ENCODE data around the gene ASB7. TPM values are rescaled to one million over a fixed set of nuclear protein-coding genes. Genes with fewer than 3 reads are reported as not detected.
A peak's percentile ranks its signal among the peaks of the same experiment; 100 is the strongest.

Gene ASB7
- total RNA-seq, 1 donor from 2014 or later = 17.3 TPM

- Histone ChIP-seq H3K27me3 (ENCODE audit: control insufficient read depth, insufficient read depth, low read length) (no peaks in the 10 kb centered on the region), H3K36me3 (ENCODE audit: control insufficient read depth, insufficient read depth, low read length) (no peaks in the 10 kb centered on the region), H3K4me3 (ENCODE audit: low read depth, low read length) (no peak overlapping the region)
- TF ChIP-seq CTCF (IDR thresholded peaks at IDR 0.05; ENCODE audit: insufficient read depth, low read length, poor library complexity, severe bottlenecking) = no peak
- no peak for DNase-seq (ENCODE audit: low read depth)
These were observed 84.5 kb downstream of the ASB7 start for GRCh38 chr15:100686725-100687473.

- H3K4me3 ChIP-seq (ENCODE audit: low read depth, low read length) = no peak overlapping the region
- no peak for TF ChIP-seq CTCF (IDR thresholded peaks at IDR 0.05; ENCODE audit: insufficient read depth, low read length, poor library complexity, severe bottlenecking)
- peak; percentile 28 for DNase-seq (ENCODE audit: low read depth)
These were observed 85.3 kb downstream of the ASB7 start for GRCh38 chr15:100687582-100688141.

GRCh38 chr15:100688549-100689120 is 86.2 kb downstream of the ASB7 start:
- Histone ChIP-seq H3K36me3 (ENCODE audit: control insufficient read depth, insufficient read depth, low read length) (no peaks in the 10 kb centered on the region), H3K27me3 (ENCODE audit: control insufficient read depth, insufficient read depth, low read length) (no peaks in the 10 kb centered on the region), H3K4me3 (ENCODE audit: low read depth, low read length) (no peak overlapping the region)
- no peak for TF ChIP-seq CTCF (IDR thresholded peaks at IDR 0.05; ENCODE audit: insufficient read depth, low read length, poor library complexity, severe bottlenecking)
- no peak for DNase-seq (ENCODE audit: low read depth)

More at GRCh38 chr15:100687582-100688141, 85.3 kb downstream of the ASB7 start:
- no peaks in the 10 kb centered on the region for H3K36me3 ChIP-seq (ENCODE audit: control insufficient read depth, insufficient read depth, low read length)
- no peaks in the 10 kb centered on the region for H3K27me3 ChIP-seq (ENCODE audit: control insufficient read depth, insufficient read depth, low read length)

GRCh38 chr15:100689131-100689899 is 86.9 kb downstream of the ASB7 start:
- no peak for TF ChIP-seq CTCF (IDR thresholded peaks at IDR 0.05; ENCODE audit: insufficient read depth, low read length, poor library complexity, severe bottlenecking)
- Histone ChIP-seq H3K4me3 (ENCODE audit: low read depth, low read length) (no peak overlapping the region), H3K27me3 (ENCODE audit: control insufficient read depth, insufficient read depth, low read length) (no peaks in the 10 kb centered on the region), H3K36me3 (ENCODE audit: control insufficient read depth, insufficient read depth, low read length) (no peaks in the 10 kb centered on the region)
- DNase-seq (ENCODE audit: low read depth) = no peak

- H3K36me3 ChIP-seq (ENCODE audit: control insufficient read depth, insufficient read depth, low read length) = no peaks in the 10 kb centered on the region
- no peak for TF ChIP-seq CTCF (IDR thresholded peaks at IDR 0.05; ENCODE audit: insufficient read depth, low read length, poor library complexity, severe bottlenecking)
- no peaks in the 10 kb centered on the region for H3K27me3 ChIP-seq (ENCODE audit: control insufficient read depth, insufficient read depth, low read length)
- no peak overlapping the region for H3K4me3 ChIP-seq (ENCODE audit: low read depth, low read length)
- no peak for DNase-seq (ENCODE audit: low read depth)
These were observed 87.8 kb downstream of the ASB7 start for GRCh38 chr15:100690032-100690794.

All from kidney epithelial cell (primary cell).